NB4 (cell line): ENCODE data around the gene POU4F1.
"Not testable (repeated sequence)": the region's sequence is repeated elsewhere in the genome, so short reads cannot be mapped to it uniquely, and the experiment has no call there.

Experiments
- CTCF ChIP-seq: IDR thresholded peaks from one replicate; pipeline ENCODE4 v1.5.1; 2012; ENCODE audit warnings: low read depth, low read length
- MAX ChIP-seq: IDR thresholded peaks from 2 replicates; pipeline ENCODE4 v1.6.1; 2011; ENCODE audit warnings: low read depth, low read length
- MYC ChIP-seq: IDR thresholded peaks from 2 replicates; pipeline ENCODE4 v1.6.1; 2011; ENCODE audit warnings: low read depth, low read length
- POLR2A ChIP-seq: IDR thresholded peaks from 2 replicates; pipeline ENCODE4 v1.6.1; 2011; ENCODE audit warnings: mild to moderate bottlenecking; ENCODE audit not compliant: insufficient read length; ENCODE audit errors: extremely low read depth

GRCh38 chr13:78647109-78647678 lies 43.8 kb upstream of the POU4F1 start:
- TF ChIP-seq CTCF, POLR2A, MYC, MAX: not testable (repeated sequence)
